Fibroblast of villous mesenchyme (primary cell): ENCODE results near the gene NT5DC4. TPM values are rescaled to one million over a fixed set of nuclear protein-coding genes. Genes with fewer than 3 reads are reported as not detected.

Experiments used
- DNase-seq: peaks from one replicate; pipeline ENCODE4 v3.0.0-alpha.2; 2010; ENCODE audit warnings: low read depth
- H3K4me3 ChIP-seq: 2 replicates; pipeline ENCODE4 v1.5.1; 2011; ENCODE audit warnings: low read depth, mild to moderate bottlenecking, low read length
- total RNA-seq: library from RNA; depleted of rRNA; stranded (reverse); fragments of >200 nt; gene quantifications from 2 replicates; pipeline ENCODE4 v1.2.3, GENCODE V29; 2012
- TF ChIP-seq, protein P1 (sequence below): IDR thresholded peaks from 2 replicates; pipeline ENCODE4 v1.5.1; 2012; ENCODE audit warnings: low read depth, mild to moderate bottlenecking, low read length; ENCODE audit not compliant: insufficient read depth

Gene NT5DC4
- total RNA-seq, 1 donor = not detected

DNA sequence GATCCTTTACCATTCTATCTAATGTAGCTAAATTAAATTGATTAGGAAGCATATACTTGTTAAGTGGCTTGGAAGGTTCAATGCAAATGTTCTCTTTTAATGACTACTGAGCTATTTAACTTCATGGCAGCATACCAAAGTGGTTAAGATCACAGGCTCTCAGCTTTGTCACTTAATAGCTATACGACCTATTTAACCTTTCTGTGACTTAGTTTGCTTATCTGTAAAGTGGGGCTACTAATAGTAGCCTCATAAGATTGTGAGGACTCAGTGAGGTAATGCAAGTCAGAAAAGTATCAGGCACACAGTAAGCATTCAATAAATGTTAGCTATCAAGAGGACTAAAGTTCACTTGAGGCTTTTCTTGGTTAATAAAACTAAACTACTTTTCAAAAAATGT is 39.3 kb downstream of the NT5DC4 start:
- TF ChIP-seq, protein P1, sequence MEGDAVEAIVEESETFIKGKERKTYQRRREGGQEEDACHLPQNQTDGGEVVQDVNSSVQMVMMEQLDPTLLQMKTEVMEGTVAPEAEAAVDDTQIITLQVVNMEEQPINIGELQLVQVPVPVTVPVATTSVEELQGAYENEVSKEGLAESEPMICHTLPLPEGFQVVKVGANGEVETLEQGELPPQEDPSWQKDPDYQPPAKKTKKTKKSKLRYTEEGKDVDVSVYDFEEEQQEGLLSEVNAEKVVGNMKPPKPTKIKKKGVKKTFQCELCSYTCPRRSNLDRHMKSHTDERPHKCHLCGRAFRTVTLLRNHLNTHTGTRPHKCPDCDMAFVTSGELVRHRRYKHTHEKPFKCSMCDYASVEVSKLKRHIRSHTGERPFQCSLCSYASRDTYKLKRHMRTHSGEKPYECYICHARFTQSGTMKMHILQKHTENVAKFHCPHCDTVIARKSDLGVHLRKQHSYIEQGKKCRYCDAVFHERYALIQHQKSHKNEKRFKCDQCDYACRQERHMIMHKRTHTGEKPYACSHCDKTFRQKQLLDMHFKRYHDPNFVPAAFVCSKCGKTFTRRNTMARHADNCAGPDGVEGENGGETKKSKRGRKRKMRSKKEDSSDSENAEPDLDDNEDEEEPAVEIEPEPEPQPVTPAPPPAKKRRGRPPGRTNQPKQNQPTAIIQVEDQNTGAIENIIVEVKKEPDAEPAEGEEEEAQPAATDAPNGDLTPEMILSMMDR = no peak
- DNase-seq = no peak
- H3K4me3 ChIP-seq = no peak overlapping the region

DNA sequence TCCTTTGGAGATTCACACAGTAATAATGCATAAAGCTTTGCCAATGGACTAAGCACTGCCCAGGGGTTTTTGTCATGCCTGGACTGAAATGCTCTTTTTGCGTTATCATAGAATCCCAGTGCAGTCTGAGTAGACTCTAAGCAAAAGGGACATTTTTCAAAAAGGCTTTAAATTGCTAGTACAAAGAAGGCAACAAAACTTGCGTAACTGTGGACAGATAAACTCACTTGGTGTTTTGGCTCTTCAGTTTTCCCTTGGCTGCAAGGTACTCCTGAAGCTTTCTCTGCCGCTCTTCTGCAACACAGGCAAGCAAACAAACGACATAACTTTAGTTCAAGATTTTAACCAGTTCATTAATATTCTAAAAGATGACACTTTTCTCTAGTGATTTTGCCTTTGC is 41.5 kb downstream of the NT5DC4 start:
- H3K4me3 ChIP-seq = no peak overlapping the region
- no peak for DNase-seq
- TF ChIP-seq, protein P1 = no peak

DNA sequence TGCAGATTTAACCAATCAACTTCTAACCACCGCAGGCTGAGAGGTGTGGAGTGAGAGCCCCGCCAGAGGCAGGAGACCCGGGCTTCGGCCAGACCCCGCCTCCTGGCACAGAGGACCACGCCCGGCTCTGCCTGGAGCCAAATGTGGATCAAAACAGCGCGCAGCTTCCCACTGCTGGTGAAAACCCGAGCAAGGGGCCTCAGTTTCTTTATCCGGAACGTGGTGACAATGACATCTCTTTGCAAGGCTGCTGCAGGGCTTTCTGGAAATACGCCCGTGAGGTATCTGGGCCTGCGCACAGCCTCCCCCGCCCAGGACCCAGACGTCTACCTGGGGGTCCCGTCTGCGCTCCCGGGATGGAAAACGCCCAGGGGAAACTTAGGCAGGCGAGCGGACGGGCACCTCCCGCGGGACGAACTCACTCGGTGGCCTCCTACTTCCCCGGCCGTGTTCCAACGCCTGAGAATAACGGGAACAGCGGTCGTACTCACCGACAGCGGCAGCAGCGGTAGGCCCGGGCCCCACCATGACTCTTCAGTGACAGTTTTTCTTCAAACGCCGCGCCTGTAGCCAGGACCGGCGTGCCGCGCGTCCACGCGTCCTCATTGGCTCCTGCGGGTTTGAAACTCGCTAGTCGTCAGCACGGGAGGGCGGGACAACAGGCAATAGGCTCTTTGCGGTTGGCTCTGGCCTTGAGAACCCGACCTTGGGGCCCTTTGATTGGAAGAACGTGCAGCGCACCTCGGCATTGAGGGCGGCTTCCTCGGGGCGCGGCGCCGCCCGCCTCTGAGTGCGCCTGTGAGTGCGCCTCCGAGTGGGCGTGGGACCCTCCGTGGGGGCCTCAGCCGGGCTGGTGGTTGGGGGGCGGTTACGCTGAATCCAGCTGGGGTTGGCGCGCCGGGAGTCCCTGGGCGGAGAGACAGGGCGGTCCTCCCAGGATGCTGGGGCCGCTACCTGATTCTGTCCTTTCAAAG is 43.5 kb downstream of the NT5DC4 start, which contains the start of gene CKAP2L:
CKAP2L (minus strand) TSS at position 539 of the 974 bp plus-strand sequence; CDS start at position 528, 11 bp downstream.
- TF ChIP-seq, protein P1 = no peak
- peak; percentile 98 for DNase-seq
- H3K4me3 ChIP-seq = peak within 1 kb of the TSS; percentile 83

DNA sequence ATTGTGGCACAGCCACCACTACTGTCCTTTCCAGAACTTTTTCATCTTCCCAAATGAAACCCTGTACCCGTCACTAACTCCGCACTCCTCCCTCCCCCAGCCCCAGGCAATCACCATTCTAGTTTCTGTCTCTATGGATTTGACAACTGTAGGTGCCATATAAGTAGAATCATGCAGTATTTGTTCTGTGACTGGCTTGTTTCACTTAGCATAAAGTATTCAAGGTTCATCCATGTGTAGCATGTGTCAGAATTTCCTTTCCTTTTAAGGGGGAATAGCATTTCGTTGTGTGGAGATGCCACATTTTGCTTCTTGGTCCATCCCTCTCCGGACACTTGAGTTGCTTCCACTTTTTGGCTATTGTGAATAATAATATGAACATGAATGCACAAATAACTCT is 44.4 kb downstream of the NT5DC4 start:
- TF ChIP-seq, protein P1 = no peak
- no peak for DNase-seq
- peak overlapping the region; percentile 83 for H3K4me3 ChIP-seq

DNA sequence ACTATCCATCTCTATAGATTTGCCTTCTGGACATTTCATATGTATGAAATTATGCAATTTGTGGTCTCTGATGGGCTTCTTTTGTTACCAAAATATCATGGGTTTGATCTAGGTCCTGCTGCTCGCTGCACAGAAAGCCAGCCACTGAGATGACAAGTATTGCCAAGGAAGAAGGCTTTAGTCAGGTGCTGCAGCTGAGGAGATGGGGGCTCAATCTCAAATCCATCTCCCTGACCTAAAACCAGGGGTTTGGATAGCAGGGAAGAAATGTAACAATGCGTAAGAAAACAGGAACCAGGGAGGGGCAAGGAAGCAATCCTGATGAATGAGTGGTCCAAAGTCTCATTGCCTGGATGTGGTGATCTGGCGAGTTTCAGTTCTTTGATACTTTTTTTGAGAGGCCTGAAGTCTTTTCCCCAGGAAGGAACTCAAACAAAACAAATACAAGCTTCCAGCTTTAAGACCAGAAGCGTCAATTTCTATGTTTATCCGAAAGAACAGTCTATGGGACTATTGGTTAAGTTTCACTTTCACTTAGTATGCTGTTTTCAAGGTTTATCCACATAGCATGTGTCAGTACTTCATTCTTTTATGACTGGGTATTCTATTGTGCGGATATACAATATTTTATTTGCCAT is 47.0 kb downstream of the NT5DC4 start:
- no peak overlapping the region for H3K4me3 ChIP-seq
- TF ChIP-seq, protein P1 = no peak
- DNase-seq = peak; percentile 41

DNA sequence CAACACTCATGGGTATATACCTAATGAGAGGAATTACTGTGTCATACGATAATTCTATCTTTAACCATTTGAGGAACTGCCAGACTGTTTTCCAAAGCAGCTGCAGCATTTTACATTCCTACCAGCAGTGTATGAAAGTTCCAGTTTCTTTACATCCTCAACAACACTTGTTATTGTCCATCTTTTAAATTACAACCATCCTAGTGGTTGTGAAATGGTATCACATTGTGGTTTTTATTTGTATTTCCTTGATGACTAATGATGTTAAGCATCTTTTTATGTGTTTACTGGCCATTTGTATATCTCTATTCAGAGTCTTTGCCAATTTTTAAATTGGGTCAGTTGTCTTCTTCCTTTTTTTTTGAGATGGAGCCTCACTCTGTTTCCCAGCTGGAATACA is 47.6 kb downstream of the NT5DC4 start:
- TF ChIP-seq, protein P1 = peak; percentile 42
- DNase-seq = peak; percentile 87
- H3K4me3 ChIP-seq = no peak overlapping the region
